ENCODE results near the gene CAPN14. TPM values are rescaled to one million over a fixed set of nuclear protein-coding genes. Genes with fewer than 3 reads are reported as not detected.

CAPN14 gene
- total RNA-seq, 1 experiment from 2014 or later, result 0.23 TPM

- H3K4me3 Mint-ChIP-seq (ENCODE audit: unreplicated experiment), result no peak overlapping the region
- no peaks in the 10 kb centered on the region for H3K36me3 Mint-ChIP-seq (ENCODE audit: insufficient read depth, unreplicated experiment)
- ChIA-PET CTCF (no interaction called here), POLR2A (no interaction called here)
- Histone ChIP-seq H3K4me3 (ENCODE audit: low read depth, low read length) (no peak overlapping the region), H3K27me3 (replicated peaks; ENCODE audit: control insufficient read depth, insufficient read depth, low read length) (no peaks in the 10 kb centered on the region; the same call in 1 of the 2 replicates), H3K9me3 (no peaks in the 10 kb centered on the region), H3K4me1 (no peaks in the 10 kb centered on the region), H3K36me3 (ENCODE audit: control insufficient read depth, insufficient read depth, low read length) (no peaks in the 10 kb centered on the region)
- no peak overlapping the region for H3K27ac Mint-ChIP-seq (ENCODE audit: unreplicated experiment)
- no peaks in the 10 kb centered on the region for H3K4me1 Mint-ChIP-seq (ENCODE audit: low read depth, unreplicated experiment)
- peaks cover 16% of the 10 kb centered on the region for H3K27me3 Mint-ChIP-seq (ENCODE audit: insufficient read depth, unreplicated experiment)
- H3K9me3 Mint-ChIP-seq (ENCODE audit: unreplicated experiment), result no peaks in the 10 kb centered on the region
- intact Hi-C loops (cut with micrococcal nuclease; ENCODE audit: unreplicated experiment), result no loop called here
- no TSS peak for BruUV-seq (replicated peaks)
- no peak for DNase-seq
- TF ChIP-seq CTCF (IDR thresholded peaks at IDR 0.05; ENCODE audit: insufficient read depth in 1 of 2, low read depth in 1 of 2, low read length in 1 of 2, severe bottlenecking in 1 of 2, unreplicated experiment in 1 of 2), result no peak
These were observed 2.0 kb upstream of the CAPN14 start for GRCh38 chr2:31219131-31219969.

- CTCF ChIA-PET, result no interaction called here
- H3K27ac Mint-ChIP-seq (ENCODE audit: unreplicated experiment), result no peak overlapping the region
These were observed 581 bp downstream of the CAPN14 start for GRCh38 chr2:31216734-31217133.

GRCh38 chr2:31214444-31214915 lies 2.8 kb downstream of the CAPN14 start:
- Mint-ChIP-seq H3K4me1 (ENCODE audit: low read depth, unreplicated experiment) (no peaks in the 10 kb centered on the region), H3K36me3 (ENCODE audit: insufficient read depth, unreplicated experiment) (no peaks in the 10 kb centered on the region)
- BruUV-seq (replicated peaks), result no TSS peak

More at GRCh38 chr2:31216734-31217133, 581 bp downstream of the CAPN14 start:
- Histone ChIP-seq H3K4me3 (ENCODE audit: low read depth, low read length) (no peak overlapping the region), H3K36me3 (ENCODE audit: control insufficient read depth, insufficient read depth, low read length) (no peaks in the 10 kb centered on the region), H3K27me3 (replicated peaks; ENCODE audit: control insufficient read depth, insufficient read depth, low read length) (no peaks in the 10 kb centered on the region; the same call in 1 of the 2 replicates), H3K9me3 (no peaks in the 10 kb centered on the region), H3K4me1 (0 out of 2 replicates have a peak, but pooled peaks cover 7% of the 10 kb centered on the region)
- DNase-seq, result no peak
- H3K9me3 Mint-ChIP-seq (ENCODE audit: unreplicated experiment), result no peaks in the 10 kb centered on the region
- no peak for TF ChIP-seq CTCF (IDR thresholded peaks at IDR 0.05; ENCODE audit: insufficient read depth in 1 of 2, low read depth in 1 of 2, low read length in 1 of 2, severe bottlenecking in 1 of 2, unreplicated experiment in 1 of 2)
- H3K4me3 Mint-ChIP-seq (ENCODE audit: unreplicated experiment), result no peak overlapping the region
- H3K4me1 Mint-ChIP-seq (ENCODE audit: low read depth, unreplicated experiment), result no peaks in the 10 kb centered on the region
- no peaks in the 10 kb centered on the region for H3K36me3 Mint-ChIP-seq (ENCODE audit: insufficient read depth, unreplicated experiment)
- peaks cover 7% of the 10 kb centered on the region for H3K27me3 Mint-ChIP-seq (ENCODE audit: insufficient read depth, unreplicated experiment)
- POLR2A ChIA-PET, result no interaction called here
- no TSS peak for BruUV-seq (replicated peaks)
- intact Hi-C loops (cut with micrococcal nuclease; ENCODE audit: unreplicated experiment), result no loop called here

More at GRCh38 chr2:31214444-31214915, 2.8 kb downstream of the CAPN14 start:
- Mint-ChIP-seq H3K4me3 (ENCODE audit: unreplicated experiment) (no peak overlapping the region), H3K27me3 (ENCODE audit: insufficient read depth, unreplicated experiment) (peaks cover 6% of the 10 kb centered on the region), H3K9me3 (ENCODE audit: unreplicated experiment) (no peaks in the 10 kb centered on the region), H3K27ac (ENCODE audit: unreplicated experiment) (no peak overlapping the region)
- CTCF ChIA-PET, result no interaction called here
- Histone ChIP-seq H3K4me3 (ENCODE audit: low read depth, low read length) (no peak overlapping the region), H3K4me1 (0 out of 2 replicates have a peak, but pooled peaks cover 7% of the 10 kb centered on the region), H3K27me3 (replicated peaks; ENCODE audit: control insufficient read depth, insufficient read depth, low read length) (no peaks in the 10 kb centered on the region), H3K9me3 (no peaks in the 10 kb centered on the region), H3K36me3 (ENCODE audit: control insufficient read depth, insufficient read depth, low read length) (no peaks in the 10 kb centered on the region)
- no peak for DNase-seq
- POLR2A ChIA-PET, result no interaction called here
- TF ChIP-seq CTCF (IDR thresholded peaks at IDR 0.05; ENCODE audit: insufficient read depth in 1 of 2, low read depth in 1 of 2, low read length in 1 of 2, severe bottlenecking in 1 of 2, unreplicated experiment in 1 of 2), result no peak
- intact Hi-C loops (cut with micrococcal nuclease; ENCODE audit: unreplicated experiment), result no loop called here
